KOPT-K1 (cell line): ENCODE measurements around the gene TEP1.

Source experiments
- H3K27ac ChIP-seq: fragments of 200-600 bp; sonication (generic); 2 replicates; pipeline ENCODE4 v1.5.1; 2016; ENCODE audit warnings: antibody characterized with exemption, mild to moderate bottlenecking, low read depth, low read length; ENCODE audit not compliant: poor library complexity, severe bottlenecking
- H3K36me3 ChIP-seq: fragments of 200-600 bp; sonication (generic); 2 replicates; pipeline ENCODE4 v1.5.1; 2017; ENCODE audit warnings: antibody characterized with exemption, mild to moderate bottlenecking, low read length, moderate library complexity; ENCODE audit not compliant: insufficient read depth
- H3K9me3 ChIP-seq: fragments of 200-600 bp; sonication (generic); 2 replicates; pipeline ENCODE4 v1.5.1; 2017; ENCODE audit warnings: antibody characterized with exemption, low read length, mild to moderate bottlenecking; ENCODE audit not compliant: insufficient read depth, poor library complexity, severe bottlenecking

The TEP1 gene

GRCh38 chr14:20417250-20418186 lies 4.2 kb upstream of the TEP1 start:
- H3K9me3 ChIP-seq: no peaks in the 10 kb centered on the region
- no peak overlapping the region for H3K27ac ChIP-seq
- H3K36me3 ChIP-seq: no peaks in the 10 kb centered on the region

- Histone ChIP-seq H3K36me3 (no peaks in the 10 kb centered on the region), H3K27ac (peak overlapping the region; percentile 56), H3K9me3 (no peaks in the 10 kb centered on the region)
Observed at GRCh38 chr14:20416223-20416622, 2.9 kb upstream of the TEP1 start.

- peak overlapping the region; percentile 56 for H3K27ac ChIP-seq
Observed at GRCh38 chr14:20415782-20416206, 2.5 kb upstream of the TEP1 start.

GRCh38 chr14:20413744-20414082 lies 412 bp upstream of the TEP1 start:
- Histone ChIP-seq H3K9me3 (no peaks in the 10 kb centered on the region), H3K27ac (peak overlapping the region; percentile 75), H3K36me3 (0 out of 2 replicates have a peak, but pooled peaks cover 2% of the 10 kb centered on the region)

More at GRCh38 chr14:20415782-20416206, 2.5 kb upstream of the TEP1 start:
- Histone ChIP-seq H3K36me3 (no peaks in the 10 kb centered on the region), H3K9me3 (no peaks in the 10 kb centered on the region)

DNA sequence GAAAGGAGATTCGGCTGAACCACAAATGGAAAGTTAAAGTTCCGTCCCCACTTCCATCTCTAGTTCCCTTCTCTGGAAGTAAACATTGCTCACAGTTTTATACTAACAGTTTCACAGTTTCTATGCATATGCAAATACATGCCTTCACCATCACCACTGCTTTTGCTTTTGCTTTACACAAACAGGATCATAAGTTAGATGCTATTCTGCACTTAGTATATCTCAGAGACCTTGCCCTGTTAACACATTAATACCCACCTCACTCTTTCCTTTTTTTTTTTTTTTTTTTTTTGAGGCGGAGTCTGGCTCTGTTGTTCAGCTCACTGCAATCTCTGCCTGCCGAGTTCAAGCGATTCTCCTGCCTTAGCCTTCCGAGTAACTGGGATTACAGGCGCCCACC lies 890 bp downstream of the TEP1 start:
- Histone ChIP-seq H3K27ac (peak overlapping the region; percentile 75), H3K36me3 (peaks cover 15% of the 10 kb centered on the region), H3K9me3 (no peaks in the 10 kb centered on the region)

DNA sequence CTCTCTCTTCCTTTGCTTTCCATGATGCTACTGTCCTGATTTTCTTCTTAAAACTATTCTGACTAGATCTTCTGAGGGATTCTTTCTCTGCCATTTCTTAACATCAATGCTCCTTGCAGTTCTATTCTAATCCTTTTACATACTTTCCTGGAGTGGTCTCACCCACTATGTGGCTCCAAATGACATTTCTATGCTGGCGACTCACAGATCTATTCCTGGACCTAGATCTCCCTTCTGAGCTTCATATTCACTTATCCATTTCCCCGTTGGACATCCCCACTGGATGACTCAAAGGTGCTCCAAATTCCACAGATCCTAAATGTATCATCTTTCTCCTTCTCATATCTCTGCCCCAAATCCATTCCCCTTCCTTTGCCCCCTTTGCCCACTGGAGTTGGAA lies 4.1 kb downstream of the TEP1 start:
- H3K9me3 ChIP-seq: no peaks in the 10 kb centered on the region
- peaks cover 47% of the 10 kb centered on the region for H3K36me3 ChIP-seq

GRCh38 chr14:20403521-20403920 lies 9.8 kb downstream of the TEP1 start:
- no peak overlapping the region for H3K27ac ChIP-seq
- peaks cover 96% of the 10 kb centered on the region for H3K36me3 ChIP-seq
- no peaks in the 10 kb centered on the region for H3K9me3 ChIP-seq

More for the DNA sequence above, 4.1 kb downstream of the TEP1 start:
- H3K27ac ChIP-seq: no peak overlapping the region

DNA sequence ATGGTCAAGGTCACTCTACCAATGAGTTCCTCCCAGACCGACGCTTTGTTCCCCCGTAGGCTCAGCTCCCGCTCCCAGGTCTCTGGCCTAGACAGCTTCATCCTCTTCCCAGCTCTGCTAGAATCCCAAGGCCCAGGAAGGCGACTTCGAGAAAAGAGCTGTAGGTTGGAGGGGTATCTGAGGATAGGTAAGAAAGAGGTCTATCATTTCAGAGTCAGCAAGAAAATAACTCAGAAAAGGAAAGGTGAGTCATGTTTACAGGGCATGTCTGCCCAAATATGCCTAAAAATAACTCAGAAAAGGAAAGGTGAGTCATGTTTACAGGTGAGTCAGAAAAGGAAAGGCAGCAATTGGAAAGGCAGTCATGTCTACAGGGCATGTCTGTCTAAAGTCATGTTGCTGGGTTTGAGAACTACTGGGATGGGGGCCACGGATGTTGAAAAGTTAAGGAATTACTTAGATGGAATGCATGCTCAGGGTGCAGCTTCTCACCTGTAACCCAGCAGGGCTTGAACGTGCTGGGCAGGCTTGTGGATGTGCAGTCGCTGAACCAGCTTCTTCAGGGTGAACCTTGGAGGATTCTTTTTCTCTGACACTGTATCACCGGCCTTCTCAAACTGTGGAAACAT lies 12.2 kb downstream of the TEP1 start:
- H3K9me3 ChIP-seq: no peaks in the 10 kb centered on the region
- H3K36me3 ChIP-seq: peaks cover 86% of the 10 kb centered on the region
- H3K27ac ChIP-seq: no peak overlapping the region

DNA sequence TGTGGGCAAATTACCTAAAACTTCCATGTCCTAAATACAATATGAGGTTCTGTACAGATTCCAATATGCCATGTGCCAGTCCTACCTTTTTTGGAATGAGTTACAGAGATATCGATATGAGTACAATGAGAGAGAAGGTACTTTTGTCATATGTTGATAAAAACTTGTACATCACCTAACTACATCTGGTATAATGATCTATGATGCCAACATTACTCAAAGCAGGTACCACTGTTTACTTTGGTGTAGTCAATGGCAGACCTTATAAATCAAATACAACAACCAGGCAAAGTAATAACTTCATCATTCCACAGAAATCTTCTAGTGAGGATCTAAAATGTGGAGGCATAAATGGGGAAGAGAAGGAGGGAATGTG lies 12.7 kb downstream of the TEP1 start:
- H3K27ac ChIP-seq: no peak overlapping the region
- peaks cover 86% of the 10 kb centered on the region for H3K36me3 ChIP-seq
- H3K9me3 ChIP-seq: no peaks in the 10 kb centered on the region

- Histone ChIP-seq H3K36me3 (peaks cover 82% of the 10 kb centered on the region), H3K9me3 (no peaks in the 10 kb centered on the region), H3K27ac (no peak overlapping the region)
Observed at GRCh38 chr14:20397511-20397910, 15.8 kb downstream of the TEP1 start.

- no peak overlapping the region for H3K27ac ChIP-seq
- H3K36me3 ChIP-seq: peaks cover 94% of the 10 kb centered on the region
- no peaks in the 10 kb centered on the region for H3K9me3 ChIP-seq
Observed at GRCh38 chr14:20391505-20391904, 21.8 kb downstream of the TEP1 start.

DNA sequence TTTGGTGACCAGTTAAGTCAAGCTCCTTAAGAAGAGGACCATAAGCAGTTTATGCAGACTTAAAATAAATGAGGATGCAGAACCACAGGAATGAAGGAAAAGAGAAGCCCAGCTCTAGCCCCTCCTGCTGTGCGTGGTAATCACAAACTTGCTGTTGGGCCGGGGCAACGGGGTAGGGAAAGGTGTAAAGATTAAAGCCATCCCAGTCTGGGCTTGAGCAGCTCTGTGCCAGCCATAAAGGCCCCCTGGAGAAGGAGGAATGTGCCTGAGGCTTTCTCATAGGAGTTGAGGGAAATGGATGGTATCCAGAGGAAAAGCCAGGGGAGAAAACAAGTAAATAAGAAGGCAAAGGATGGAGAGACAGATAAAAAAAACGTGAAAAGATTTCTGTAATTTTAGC lies 25.1 kb downstream of the TEP1 start:
- Histone ChIP-seq H3K9me3 (no peaks in the 10 kb centered on the region), H3K36me3 (peaks cover 92% of the 10 kb centered on the region), H3K27ac (no peak overlapping the region)

GRCh38 chr14:20387576-20387975 lies 25.7 kb downstream of the TEP1 start:
- no peaks in the 10 kb centered on the region for H3K9me3 ChIP-seq
- no peak overlapping the region for H3K27ac ChIP-seq
- peaks cover 96% of the 10 kb centered on the region for H3K36me3 ChIP-seq

DNA sequence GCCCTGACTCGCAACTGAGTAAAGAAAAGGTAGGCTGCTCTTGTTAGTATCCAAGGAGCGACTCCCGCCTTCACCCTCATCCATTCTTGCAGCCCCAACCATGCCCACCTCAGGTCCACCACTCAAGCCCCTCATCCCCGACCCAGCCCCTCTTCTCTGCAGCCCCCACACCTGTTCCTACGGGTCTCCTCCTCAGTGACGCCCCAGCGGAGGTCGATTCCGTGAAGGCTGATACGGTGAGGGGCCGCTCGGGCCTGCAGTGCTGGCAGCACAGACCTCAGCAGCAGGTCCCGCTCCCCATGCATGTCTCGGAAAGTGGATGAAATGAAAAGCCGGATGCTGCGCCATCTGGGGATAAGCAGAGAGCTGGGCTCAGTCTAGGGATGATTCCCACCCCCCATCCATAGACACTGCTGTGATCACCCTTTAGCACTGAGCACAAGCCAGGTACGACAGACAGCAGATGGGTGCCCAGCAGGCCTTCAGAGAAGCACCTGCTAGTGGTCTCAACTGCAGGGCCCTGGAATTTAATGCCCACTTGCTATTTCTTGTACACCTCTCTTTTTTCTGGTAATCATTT lies 26.9 kb downstream of the TEP1 start:
- H3K36me3 ChIP-seq: peaks cover 96% of the 10 kb centered on the region

DNA sequence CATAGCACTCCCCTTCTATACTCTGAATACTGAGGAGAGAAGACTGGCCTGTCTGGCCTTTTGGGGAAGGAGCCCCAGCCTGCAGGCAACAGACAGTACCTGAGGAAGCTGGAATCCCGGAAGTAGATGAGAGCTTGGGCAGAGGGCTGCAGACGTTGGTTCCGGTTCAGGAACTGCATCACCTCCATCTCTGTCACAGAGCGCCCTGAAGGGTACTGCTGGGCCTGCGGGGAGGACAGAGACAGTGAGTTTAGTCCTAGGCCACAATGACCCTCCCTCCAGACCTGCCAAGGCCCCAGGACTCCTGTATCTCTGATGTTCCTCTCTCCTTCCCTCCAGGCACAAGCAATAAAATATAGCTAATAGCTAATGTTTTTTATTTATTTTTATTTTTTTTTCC lies 28.4 kb downstream of the TEP1 start:
- Histone ChIP-seq H3K36me3 (peaks cover 97% of the 10 kb centered on the region), H3K27ac (no peak overlapping the region), H3K9me3 (no peaks in the 10 kb centered on the region)

More for the DNA sequence above, 26.9 kb downstream of the TEP1 start:
- Histone ChIP-seq H3K27ac (no peak overlapping the region), H3K9me3 (no peaks in the 10 kb centered on the region)
